ENCODE measurements around the gene PPOX.

PPOX gene

DNA sequence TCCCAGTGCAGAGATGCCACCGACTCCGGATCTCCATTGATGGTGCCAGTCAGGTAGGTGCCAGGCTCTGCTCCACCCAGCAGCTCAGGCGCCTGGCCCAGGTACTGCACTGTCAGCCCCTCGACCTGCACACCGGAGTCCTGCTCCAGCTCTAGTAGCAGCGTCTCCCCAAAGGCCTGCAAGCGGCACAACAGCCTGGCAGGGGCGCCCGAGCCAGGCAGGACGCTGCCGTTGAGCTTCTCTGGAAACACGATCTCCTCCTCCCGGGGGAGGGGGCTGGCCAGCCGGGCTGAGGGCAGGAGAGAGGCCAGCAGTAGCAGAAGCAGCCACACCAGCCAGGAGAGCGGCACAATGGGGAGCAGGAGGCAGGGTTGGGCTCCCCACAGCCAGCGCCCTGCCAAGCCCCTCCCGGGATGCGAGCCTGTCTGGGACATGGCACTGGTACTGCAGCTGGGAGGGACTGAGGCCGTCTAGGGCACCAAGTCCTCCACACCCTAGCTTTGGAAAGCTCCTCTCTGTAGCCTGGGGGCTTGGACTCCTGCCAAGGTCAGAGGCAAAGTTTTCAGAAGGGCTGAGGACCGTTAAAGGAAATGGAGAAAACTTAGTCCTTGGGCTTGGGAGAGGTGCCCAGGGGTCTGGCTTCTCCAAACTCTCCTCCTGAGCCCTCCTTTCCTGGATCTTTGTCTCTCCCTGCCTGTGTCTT is 32.1 kb downstream of the PPOX start:
- no peak for DNase-seq

DNA sequence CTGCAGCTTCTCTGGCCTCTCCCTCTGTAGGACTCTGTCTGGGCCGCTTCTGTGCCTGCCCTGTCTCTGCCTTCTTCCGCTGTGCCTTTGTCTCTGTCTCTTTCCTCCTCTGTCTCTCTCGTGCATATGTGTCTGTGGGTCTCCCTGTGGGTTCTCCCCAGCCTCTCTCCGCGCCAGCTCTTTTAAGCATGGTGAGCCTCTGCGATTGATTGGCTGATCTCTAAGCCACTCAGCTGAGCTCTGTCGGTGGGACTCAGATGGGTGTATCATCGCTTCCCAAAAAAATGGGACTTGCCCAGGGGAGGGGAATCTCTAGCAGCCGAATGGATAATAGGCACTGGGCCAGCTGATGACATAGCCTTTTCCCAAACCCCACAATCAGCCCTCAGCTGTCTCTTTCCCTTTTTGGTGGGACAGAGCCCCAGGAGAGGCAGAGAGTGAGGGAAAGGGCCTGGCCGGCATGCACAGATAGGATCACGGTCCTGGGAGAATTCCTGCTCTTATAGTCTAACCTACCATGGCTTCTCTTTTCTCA is 32.7 kb downstream of the PPOX start, which contains the start of gene ADAMTS4:
Gene ADAMTS4 (minus strand): TSS at position 158 of the 535 bp plus-strand sequence. CDS start 427 bp downstream, outside the sequence.
- no peak for DNase-seq

DNA sequence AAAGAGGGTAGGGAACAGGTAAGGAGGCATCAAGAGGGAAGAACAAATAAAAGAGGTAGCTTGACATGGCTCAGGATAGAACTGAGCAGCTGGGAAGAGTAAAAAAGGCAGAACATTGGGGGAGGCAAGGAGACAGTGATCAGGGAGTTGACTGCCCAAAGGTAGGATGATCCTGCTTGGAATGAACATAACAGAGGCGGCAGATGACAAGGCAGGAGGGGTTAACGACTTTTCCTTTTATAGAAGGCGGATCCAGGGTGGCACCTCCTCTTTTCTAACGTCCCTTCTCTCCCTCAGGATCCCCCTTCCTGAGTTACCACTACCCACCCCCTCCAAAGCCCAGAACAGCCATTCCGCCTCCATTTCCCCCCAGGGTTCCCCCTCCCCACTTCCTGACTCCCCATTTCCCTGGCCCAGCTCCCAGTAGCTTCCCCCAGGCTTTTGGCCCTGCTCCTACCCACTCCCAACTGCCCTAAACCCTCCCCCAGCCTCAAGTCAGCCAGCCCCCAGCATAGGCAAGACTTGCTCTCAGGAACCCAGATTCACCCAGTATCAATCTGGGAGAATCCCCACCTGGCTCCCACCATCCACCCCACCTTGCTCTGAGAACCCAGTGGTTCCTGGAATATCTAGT is 33.4 kb downstream of the PPOX start:
- no peak for DNase-seq

DNA sequence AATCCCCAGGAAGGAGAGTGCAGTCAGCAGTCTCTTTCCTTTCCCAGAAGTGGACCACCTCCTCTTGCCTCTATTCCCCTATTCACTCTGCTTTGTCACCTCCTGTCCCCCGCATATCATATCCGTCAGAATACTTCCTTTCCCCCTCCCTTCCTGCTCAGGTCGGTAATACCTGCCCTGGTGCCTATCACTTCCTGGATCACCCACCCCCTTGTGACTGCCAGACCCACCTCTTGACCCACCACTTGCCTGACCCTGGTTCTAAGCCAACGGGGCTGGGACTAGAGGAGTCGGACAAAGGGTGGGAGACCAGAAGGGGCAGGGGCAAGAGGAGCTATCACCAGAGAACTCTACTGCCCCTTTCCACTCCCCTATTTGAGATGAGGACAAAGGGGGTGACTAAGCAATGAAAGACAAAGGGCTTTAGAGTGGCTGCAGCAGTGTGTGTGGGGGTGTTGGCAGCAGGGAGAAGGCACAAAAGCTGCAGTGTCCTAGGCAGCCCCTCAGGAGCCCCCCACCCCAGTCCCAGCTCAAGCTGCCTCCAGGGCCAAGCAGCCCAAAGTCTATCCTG is 34.3 kb downstream of the PPOX start:
- no peak for DNase-seq

DNA sequence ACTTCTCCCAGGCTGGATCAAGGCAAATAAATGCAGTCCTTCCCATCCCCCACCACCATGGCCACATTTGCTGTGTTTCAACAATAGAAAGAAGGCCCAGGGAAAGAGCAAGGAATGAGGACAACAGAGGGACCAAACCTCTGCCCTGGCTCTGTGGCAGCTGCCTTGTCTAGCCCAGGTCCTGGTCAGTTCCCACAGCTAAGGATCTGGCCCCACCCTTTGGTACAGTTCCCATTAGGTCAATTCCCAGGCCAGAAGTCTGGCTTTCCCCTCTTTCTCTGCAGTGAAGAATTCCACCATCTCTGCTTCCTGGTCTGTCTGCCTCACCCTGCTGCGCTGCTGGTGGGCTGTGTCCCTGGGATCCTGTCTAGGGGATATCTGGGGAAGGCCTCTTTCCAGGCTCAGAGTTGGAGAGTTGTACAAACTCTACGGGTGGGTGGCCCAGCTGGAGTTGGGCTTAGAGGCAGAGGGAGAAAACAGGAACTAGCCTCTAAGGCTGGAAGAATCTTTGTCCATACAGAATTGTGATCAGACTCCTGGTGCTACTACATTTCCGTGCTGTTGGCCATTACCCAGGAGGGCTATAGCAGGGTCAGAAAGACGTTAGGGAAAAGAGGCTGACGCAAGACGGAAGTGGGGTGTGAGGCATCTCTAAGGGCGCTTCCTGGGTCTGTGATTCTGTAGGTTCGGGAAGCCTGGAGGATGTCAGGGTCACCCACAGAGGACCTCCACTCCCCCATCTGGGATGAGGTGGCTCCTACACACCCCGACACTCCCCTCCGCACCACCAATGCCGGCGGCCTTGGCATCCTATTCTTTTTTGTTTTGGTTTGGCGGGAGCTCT is 35.0 kb downstream of the PPOX start:
- peak; percentile 69 to 85 (median 80) for DNase-seq

DNA sequence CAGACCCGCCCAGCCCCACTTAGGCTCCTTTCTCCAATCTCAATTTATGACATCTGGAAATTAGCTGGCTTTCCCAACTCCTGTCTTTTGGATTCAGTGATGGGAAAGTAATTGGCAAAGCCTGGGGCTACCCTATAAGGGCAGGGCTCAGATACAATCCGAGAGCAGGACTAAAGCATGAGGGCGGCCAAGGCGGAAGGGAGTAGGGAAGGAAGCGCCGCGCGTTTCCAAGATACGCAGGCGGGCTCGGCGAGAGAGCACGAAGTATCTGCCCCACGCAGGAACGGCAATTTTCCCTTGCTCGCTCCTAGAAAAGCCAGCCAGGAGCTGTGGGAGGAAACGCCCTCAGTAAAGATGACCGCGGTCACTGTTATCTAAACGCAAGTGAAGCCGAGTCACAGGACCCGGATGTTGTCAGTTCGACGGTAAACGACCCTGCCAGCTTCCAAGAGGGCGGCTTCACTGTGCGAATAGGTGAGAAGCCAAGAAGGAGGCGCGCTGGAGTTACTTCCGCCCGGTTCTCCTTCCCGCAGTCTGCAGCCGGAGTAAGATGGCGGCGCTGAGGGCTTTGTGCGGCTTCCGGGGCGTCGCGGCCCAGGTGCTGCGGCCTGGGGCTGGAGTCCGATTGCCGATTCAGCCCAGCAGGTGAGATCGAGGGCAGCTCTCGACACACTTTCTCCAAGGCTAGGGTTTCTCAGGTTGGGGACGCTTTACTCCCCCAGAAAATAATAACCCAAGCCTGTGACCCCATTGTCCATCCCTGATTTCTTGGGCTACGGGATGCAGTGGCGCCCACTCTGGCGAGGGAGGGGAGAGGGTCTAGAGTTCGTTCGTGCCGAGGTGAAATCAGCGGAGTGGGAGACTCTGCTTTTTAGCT is 35.8 kb downstream of the PPOX start, which contains the start of gene NDUFS2:
Gene NDUFS2 (plus strand): TSS at position 532 of the 877 bp plus-strand sequence. CDS start 19 bp downstream, at position 551.
- peak; percentile 97 to 99 (median 98) for DNase-seq

DNA sequence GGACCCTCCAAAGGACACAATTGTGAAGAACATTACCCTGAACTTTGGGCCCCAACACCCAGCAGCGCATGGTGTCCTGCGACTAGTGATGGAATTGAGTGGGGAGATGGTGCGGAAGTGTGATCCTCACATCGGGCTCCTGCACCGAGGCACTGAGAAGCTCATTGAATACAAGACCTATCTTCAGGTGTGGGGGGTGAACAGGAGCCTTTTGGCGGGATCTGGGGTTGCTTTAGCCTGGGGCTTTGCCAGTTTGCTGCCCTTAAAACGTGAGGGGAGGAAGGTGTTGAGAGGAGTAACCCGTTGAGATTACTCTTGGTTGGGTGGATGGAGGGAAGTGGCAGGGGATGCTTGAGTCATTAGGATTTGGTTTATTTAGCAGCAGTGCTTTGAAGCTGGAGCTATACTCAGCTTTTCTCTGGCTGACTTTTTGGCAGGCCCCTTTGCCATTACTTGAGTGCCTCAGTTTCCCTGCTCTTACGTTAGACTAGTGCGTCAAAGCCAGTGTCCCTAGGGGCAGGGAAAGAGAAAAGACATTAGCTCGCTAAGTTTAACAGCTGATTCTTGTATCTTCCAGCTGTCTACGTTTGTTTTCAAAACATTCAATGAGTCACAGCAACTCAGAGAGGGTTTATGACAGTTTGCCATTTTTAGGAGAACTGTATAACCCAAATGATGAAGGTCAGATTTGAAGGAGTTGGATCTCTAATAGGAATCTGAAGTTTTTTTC is 40.4 kb downstream of the PPOX start:
- DNase-seq, result no peak

DNA sequence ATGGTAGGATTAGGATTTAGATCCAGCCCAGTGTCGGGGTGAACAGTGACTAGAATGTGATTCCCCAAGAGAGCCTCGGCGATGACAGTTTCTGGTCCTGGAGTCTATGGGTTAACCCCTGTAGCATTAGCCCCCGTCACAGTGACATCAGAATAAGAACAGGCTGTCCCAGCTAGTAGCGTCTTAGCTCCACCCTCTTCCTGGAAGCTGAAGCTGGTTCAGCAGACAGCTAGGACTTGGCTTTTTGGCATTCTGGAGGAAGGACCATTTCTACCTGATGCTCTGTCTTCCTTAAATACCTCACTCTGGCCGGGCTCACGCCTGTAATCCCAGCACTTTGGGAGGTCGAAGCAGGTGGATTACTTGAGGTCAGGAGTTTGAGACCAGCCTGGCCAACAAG is 40.9 kb downstream of the PPOX start:
- DNase-seq, result no peak

DNA sequence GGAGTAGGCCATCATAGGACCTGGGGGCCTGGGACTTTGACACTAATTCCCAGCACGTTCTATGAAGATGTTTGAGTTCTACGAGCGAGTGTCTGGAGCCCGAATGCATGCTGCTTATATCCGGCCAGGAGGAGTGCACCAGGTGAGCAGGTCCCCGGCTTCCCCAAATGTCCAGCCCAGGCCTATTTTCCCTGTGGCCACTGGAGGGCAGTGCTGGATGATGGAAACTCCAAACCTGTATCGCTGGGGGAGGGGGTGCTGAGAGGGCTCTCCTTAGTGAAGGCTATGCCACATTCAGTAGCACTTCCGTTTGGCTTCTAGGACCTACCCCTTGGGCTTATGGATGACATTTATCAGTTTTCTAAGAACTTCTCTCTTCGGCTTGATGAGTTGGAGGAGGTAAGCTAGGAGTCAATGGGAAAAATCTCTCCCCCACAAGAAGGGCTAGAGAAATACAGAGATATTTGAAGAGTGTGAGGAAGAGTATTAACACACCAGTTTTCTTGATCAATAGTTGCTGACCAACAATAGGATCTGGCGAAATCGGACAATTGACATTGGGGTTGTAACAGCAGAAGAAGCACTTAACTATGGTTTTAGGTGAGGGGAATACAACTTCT is 43.7 kb downstream of the PPOX start:
- peak; percentile 82 to 88 (median 86) for DNase-seq

DNA sequence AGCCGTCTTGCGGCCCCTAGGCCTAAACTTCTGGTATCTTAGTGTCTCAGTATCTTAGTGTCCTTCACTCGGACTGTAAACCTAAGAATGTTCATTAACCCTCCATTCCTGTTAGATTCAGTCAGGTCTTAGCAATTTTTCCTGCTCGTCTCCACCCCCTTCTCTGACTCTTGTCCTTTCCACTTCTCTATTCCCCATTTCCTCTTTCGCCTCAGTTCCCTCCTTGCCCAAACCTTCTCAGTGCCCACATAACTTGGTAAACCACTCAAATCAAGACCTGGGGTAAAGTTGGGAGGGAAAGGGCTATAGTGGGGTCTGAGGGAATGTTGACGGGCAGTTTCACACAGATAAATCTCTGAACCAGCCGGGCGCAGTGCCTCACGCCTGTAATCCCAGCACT is 48.1 kb downstream of the PPOX start:
- DNase-seq, result peak; percentile 70 to 87 (median 80)

DNA sequence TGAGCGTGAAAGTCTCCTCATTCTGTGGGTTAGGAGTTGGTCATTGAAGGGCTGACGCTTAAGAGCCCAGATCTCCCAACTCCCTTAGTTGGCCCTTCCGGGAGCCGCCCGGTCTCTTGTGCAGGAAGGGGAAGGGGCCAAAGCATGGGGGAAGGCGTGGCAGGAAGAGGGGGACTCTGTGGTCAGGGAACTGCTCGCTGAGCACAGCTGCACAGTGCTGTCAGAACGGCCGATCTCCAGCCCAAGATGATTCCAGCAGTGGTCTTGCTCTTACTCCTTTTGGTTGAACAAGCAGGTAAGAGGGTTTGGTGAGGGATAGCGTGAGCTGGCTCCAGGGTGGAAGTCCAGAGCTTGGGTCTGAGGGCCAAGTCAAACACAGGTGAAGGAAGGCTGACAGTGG is 48.9 kb downstream of the PPOX start, which contains the start of gene FCER1G:
Gene FCER1G (plus strand): TSS at position 220 of the 400 bp plus-strand sequence. CDS start 27 bp downstream, at position 247.
- peak; percentile 91 to 95 (median 94) for DNase-seq

DNA sequence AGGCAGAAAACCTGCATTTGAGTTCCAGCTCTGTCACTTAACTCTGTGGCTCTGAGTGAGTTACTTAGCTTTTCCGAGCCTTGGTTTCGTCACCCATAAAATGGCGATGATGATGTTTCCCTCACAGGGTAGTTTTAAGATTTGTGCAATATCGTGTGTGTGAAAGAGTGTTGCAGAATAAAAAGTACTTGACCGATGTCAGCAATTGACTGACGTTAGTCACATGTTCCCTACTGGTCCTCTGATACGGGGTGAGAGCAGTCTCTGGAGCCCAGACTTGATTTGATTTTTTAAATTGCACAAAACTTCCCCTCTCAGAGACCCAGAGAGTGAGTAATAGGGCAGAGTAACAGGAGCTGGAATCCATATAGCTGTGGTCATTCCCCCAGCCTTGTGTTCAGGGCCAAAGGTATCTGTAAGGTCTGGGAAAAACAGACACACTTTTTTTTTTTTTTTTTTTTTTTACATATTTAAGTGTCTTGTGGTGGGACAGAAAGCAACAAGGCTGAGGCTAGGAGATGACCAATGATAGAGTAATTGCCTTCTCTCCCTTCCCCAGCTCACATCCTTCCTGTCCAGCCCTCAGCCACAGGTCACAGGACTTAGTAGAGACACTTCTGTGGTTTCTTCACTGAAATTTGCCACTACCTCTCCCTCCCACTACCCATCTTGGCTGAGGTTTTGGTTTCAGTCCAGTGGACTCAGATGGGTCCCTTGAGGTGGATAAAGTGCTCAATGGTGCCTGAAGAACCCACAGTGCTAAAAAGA is 50.9 kb downstream of the PPOX start:
- peak; percentile 86 to 98 (median 94) for DNase-seq

DNA sequence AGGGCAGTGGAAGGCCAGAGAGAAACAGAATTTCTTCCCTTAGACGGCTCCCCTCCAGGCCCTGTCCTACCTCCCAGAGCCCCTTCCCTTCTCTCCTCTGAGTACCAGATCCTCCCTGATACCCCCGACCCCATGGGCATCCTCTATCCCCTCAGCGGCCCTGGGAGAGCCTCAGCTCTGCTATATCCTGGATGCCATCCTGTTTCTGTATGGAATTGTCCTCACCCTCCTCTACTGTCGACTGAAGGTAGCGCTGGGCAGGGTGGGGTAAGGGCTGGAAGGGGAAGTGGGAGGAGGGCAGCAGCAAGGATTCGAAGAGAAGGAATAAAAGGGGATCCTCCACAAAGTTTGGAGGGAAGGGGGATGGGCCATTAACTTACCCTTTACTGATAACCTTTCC is 51.6 kb downstream of the PPOX start:
- peak in 3 of 4 experiments; percentile 40 to 47 (median 47) for DNase-seq

DNA sequence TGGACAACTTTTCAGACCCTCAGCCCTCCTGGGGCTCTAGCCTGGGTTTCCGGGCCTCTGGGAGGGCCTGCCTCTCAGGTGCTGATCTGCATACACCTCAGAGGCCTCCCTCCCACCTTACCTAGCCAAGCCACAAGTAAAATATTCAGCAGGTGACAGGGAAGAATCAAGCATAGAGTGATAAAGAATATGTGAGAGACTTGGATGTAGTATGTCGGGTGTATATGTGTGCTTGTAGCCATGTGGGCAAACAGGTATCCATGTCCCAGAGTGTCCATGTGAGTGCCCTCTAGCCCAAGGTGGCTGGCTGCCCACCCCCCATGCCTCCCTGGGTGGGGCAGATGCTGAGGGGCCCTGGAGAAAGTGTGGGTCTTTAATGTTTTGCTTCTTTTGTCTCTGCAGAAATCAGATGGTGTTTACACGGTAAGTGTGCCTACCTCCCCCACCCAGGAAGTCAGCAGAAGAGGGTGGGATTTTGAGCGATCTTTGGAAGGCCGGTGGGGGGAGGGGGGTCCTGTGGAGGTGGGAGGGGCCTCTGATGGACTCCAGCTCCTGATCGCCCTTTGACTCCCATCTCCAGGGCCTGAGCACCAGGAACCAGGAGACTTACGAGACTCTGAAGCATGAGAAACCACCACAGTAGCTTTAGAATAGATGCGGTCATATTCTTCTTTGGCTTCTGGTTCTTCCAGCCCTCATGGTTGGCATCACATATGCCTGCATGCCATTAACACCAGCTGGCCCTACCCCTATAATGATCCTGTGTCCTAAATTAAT is 52.3 kb downstream of the PPOX start:
- no peak for DNase-seq

DNA sequence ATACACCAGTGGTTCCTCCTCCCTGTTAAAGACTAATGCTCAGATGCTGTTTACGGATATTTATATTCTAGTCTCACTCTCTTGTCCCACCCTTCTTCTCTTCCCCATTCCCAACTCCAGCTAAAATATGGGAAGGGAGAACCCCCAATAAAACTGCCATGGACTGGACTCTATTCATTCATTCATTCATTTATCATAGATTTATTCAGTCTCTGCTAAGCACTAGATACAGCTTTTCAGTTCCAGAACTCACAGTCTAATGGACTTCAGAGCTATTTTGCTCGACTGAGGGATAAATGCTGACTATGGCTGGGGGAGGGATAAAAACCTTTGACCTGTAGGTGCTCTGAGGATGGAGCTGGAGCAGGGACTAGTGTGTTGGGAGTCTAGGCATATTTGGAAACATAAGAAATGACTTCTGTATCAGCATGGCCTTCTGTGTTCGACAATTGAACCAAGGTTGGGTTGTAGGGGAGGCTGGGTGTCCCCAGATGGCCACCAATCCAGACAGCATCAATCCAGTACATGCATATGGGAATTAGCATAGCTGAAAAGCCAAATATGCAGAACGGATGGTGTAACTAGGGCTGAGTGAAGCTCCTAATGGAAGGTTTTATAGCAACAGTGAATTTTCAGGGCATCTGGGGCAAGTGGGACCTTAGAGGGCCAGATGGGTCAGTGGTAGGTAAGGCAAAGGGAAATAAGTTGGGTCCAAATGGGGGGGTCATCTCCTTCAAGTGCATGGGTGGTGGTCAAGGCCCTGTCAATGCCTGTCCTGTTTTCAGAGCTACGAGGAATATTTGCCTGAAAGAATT is 53.1 kb downstream of the PPOX start:
- DNase-seq, result no peak

DNA sequence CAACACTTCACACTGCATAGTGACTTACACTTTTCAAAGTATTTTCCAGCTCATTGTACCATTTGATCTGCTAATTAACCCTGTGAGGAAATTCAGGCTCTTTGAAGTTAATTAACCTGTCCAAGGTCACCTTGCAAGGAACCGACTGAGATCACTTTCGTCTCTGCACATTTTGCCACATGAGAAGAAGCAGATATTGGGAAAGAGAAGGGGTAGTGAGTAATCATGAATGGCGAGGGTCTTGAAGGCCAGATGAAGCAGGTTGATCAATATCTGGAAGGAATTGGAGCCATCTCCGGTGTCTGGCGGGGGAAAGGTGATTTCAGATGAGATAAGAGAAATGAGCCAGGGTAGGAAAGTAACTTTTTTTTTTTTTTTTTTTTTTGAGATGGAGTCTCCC is 53.8 kb downstream of the PPOX start:
- no peak for DNase-seq

Measured in suppressor macrophage (primary cell).